ENCODE measurements around the gene RAG2. TPM values are rescaled to one million over a fixed set of nuclear protein-coding genes. Genes with fewer than 3 reads are reported as not detected.

RAG2 gene
- total RNA-seq, 1 donor = not detected

DNA sequence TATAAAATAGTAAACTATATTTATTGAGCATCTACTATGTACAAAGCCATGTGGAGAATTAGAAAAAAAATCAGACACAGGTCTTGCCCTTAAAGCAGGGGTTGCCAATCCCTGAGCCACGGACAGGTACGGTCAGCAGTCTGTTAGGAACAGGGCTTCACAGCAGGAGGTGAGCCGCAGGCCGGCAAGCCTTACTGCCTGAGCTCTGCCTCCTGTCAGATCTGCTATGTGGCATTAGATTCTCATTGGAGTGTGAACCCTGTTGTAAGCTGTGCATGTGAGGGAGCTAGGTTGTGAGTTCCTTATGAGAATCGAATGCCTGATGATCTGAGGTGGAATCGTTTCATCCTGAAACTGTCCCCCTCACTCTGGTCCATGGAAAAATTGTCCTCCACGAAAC lies 2.1 kb upstream of the RAG2 start:
- Histone ChIP-seq H3K27me3 (ENCODE audit: insufficient read depth, low read length) (no peaks in the 10 kb centered on the region), H4K20me1 (ENCODE audit: insufficient read depth, low read length) (no peaks in the 10 kb centered on the region), H3K4me2 (ENCODE audit: insufficient read depth, low read length) (no peak overlapping the region), H3K9me3 (ENCODE audit: low read depth, low read length) (no peaks in the 10 kb centered on the region), H3K4me1 (ENCODE audit: insufficient read depth, low read length) (peaks cover 4% of the 10 kb centered on the region), H3K4me3 (ENCODE audit: insufficient read depth, low read length) (no peak overlapping the region), H3K79me2 (ENCODE audit: insufficient read depth, low read length) (peaks cover 2% of the 10 kb centered on the region), H3K36me3 (ENCODE audit: insufficient read depth, low read length) (no peaks in the 10 kb centered on the region), H2AFZ (ENCODE audit: low read length) (no peak overlapping the region), H3K27ac (ENCODE audit: low read depth, low read length) (no peak overlapping the region)
- no peak for DNase-seq (ENCODE audit: insufficient read length, low spot score, missing footprints)
- TF ChIP-seq, protein P1, sequence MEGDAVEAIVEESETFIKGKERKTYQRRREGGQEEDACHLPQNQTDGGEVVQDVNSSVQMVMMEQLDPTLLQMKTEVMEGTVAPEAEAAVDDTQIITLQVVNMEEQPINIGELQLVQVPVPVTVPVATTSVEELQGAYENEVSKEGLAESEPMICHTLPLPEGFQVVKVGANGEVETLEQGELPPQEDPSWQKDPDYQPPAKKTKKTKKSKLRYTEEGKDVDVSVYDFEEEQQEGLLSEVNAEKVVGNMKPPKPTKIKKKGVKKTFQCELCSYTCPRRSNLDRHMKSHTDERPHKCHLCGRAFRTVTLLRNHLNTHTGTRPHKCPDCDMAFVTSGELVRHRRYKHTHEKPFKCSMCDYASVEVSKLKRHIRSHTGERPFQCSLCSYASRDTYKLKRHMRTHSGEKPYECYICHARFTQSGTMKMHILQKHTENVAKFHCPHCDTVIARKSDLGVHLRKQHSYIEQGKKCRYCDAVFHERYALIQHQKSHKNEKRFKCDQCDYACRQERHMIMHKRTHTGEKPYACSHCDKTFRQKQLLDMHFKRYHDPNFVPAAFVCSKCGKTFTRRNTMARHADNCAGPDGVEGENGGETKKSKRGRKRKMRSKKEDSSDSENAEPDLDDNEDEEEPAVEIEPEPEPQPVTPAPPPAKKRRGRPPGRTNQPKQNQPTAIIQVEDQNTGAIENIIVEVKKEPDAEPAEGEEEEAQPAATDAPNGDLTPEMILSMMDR (IDR thresholded peaks at IDR 0.05; ENCODE audit: extremely low read depth, low read depth, low read length) = no peak

DNA sequence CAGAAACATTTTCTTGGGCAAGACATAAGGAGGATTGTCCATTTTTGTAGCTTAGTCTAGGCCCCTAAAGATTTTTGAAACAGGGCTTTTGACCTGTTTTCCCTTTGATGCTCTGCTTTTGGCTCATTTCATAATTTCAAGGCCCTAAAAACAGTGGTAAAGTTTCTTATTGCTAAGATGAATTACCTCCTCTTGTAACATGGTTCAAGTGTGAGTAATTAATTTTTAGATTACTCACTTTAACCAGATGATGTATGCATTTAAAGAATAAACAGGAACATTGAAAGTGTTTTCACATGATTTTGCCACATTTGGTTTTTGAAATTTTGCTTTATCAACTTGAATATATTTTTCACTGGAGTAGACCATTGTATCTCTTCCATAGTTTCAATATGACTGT lies 1.2 kb downstream of the RAG2 start:
- H3K27ac ChIP-seq (ENCODE audit: low read depth, low read length) = no peak overlapping the region

DNA sequence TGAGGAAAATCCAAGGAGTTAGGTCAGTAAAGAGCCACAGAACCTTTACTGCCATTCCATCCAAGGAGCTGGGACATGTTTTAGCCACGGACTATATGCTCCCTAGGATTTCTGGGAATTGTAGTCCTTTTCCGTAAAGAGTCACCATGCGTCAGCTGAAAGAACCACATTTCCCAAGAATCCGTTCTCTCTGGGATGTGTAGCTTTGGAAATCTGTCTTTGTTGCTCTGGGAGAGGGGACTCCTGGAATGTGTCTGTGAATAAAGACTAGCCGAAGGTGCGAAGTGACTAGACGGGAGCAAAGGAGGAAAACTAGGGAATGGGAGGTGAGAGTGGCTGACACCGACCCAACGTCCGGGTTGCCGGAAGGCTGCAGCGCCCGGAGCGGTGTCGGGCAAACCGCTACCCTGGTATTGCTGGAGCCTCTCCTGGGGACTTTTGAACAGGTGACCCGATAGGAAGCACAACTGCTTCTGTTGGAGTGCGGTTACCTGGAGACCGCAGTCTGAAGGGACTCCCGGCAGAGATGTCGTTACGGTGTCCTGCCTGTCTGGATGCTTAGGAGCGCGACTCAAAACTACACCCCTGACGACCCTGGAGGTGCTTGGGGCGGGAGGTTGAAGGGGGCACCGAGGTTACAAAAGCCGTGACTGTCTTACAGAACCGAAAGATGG lies 3.6 kb downstream of the RAG2 start, which contains the start of gene IFTAP:
TSS of gene IFTAP (plus strand) at position 187 of the 674 bp plus-strand sequence. CDS start 15,602 bp downstream, outside the sequence.
- Histone ChIP-seq H3K4me3 (ENCODE audit: insufficient read depth, low read length) (peak within 1 kb of the TSS; percentile 96), H3K9me3 (ENCODE audit: low read depth, low read length) (no peaks in the 10 kb centered on the region), H4K20me1 (ENCODE audit: insufficient read depth, low read length) (no peaks in the 10 kb centered on the region), H3K4me1 (ENCODE audit: insufficient read depth, low read length) (peaks cover 7% of the 10 kb centered on the region), H3K79me2 (ENCODE audit: insufficient read depth, low read length) (peaks cover 7% of the 10 kb centered on the region), H2AFZ (ENCODE audit: low read length) (peak within 1 kb of the TSS; percentile 99), H3K4me2 (ENCODE audit: insufficient read depth, low read length) (peak within 1 kb of the TSS; percentile 94), H3K27me3 (ENCODE audit: insufficient read depth, low read length) (peaks cover 3% of the 10 kb centered on the region), H3K36me3 (ENCODE audit: insufficient read depth, low read length) (no peaks in the 10 kb centered on the region), H3K27ac (ENCODE audit: low read depth, low read length) (peak within 1 kb of the TSS; percentile 68)
- DNase-seq (ENCODE audit: insufficient read length, low spot score, missing footprints) = peak; percentile 90
- TF ChIP-seq, protein P1 (IDR thresholded peaks at IDR 0.05; ENCODE audit: extremely low read depth, low read depth, low read length) = no peak

More for the DNA sequence above, 1.2 kb downstream of the RAG2 start:
- TF ChIP-seq, protein P1 (IDR thresholded peaks at IDR 0.05; ENCODE audit: extremely low read depth, low read depth, low read length) = no peak
- Histone ChIP-seq H4K20me1 (ENCODE audit: insufficient read depth, low read length) (no peaks in the 10 kb centered on the region), H3K4me3 (ENCODE audit: insufficient read depth, low read length) (no peak overlapping the region), H3K79me2 (ENCODE audit: insufficient read depth, low read length) (peaks cover 7% of the 10 kb centered on the region), H3K9me3 (ENCODE audit: low read depth, low read length) (no peaks in the 10 kb centered on the region), H3K4me1 (ENCODE audit: insufficient read depth, low read length) (peaks cover 7% of the 10 kb centered on the region), H3K36me3 (ENCODE audit: insufficient read depth, low read length) (no peaks in the 10 kb centered on the region), H3K27me3 (ENCODE audit: insufficient read depth, low read length) (no peaks in the 10 kb centered on the region), H2AFZ (ENCODE audit: low read length) (no peak overlapping the region), H3K4me2 (ENCODE audit: insufficient read depth, low read length) (no peak overlapping the region)
- no peak for DNase-seq (ENCODE audit: insufficient read length, low spot score, missing footprints)

DNA sequence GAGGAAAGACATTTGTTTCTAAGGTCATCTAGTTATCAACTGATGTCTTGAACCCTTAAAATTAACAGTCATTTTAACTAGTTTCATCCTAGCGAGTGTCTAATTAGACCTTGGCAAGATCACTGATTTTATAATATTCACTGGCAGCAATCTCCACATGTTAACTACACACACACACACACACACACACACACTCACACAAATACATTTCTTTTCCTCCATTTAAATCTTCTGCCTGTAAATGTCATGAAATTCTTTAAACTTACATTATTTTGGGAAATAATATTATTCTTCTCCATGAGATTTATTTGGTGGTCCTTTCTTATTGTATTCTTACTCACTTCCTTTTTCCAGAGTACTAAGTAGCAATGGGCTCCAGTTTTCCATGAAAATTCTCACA lies 6.6 kb downstream of the RAG2 start:
- Histone ChIP-seq H3K9me3 (ENCODE audit: low read depth, low read length) (no peaks in the 10 kb centered on the region), H3K4me3 (ENCODE audit: insufficient read depth, low read length) (no peak overlapping the region), H3K27ac (ENCODE audit: low read depth, low read length) (no peak overlapping the region), H4K20me1 (ENCODE audit: insufficient read depth, low read length) (no peaks in the 10 kb centered on the region), H3K4me2 (ENCODE audit: insufficient read depth, low read length) (no peak overlapping the region), H3K36me3 (ENCODE audit: insufficient read depth, low read length) (no peaks in the 10 kb centered on the region), H2AFZ (ENCODE audit: low read length) (no peak overlapping the region), H3K27me3 (ENCODE audit: insufficient read depth, low read length) (peaks cover 3% of the 10 kb centered on the region), H3K4me1 (ENCODE audit: insufficient read depth, low read length) (peaks cover 7% of the 10 kb centered on the region), H3K79me2 (ENCODE audit: insufficient read depth, low read length) (peaks cover 7% of the 10 kb centered on the region)
- no peak for DNase-seq (ENCODE audit: insufficient read length, low spot score, missing footprints)
- TF ChIP-seq, protein P1 (IDR thresholded peaks at IDR 0.05; ENCODE audit: extremely low read depth, low read depth, low read length) = no peak

Measured in osteoblast (primary cell).